SW 1271 (cell line): ENCODE data around the gene FKBP5.
A peak's percentile ranks its signal among the peaks of the same experiment; 100 is the strongest.

ENCODE experiments used
- DNase-seq, 2 experiments: peaks; one replicate each; lab custom pipeline; 2025; lab: John Stamatoyannopoulos, UW

The FKBP5 gene

GRCh38 chr6:35662999-35663398, 25.7 kb downstream of the FKBP5 start:
- no peak for DNase-seq

GRCh38 chr6:35654883-35655282, 33.8 kb downstream of the FKBP5 start:
- no peak for DNase-seq

GRCh38 chr6:35651244-35651643, 37.5 kb downstream of the FKBP5 start:
- no peak for DNase-seq

- no peak for DNase-seq
Observed at GRCh38 chr6:35650015-35650414, 38.7 kb downstream of the FKBP5 start.

- no peak for DNase-seq
Observed at GRCh38 chr6:35648203-35648602, 40.5 kb downstream of the FKBP5 start.

GRCh38 chr6:35647400-35647799, 41.3 kb downstream of the FKBP5 start:
- DNase-seq: no peak

- no peak for DNase-seq
Observed at GRCh38 chr6:35643162-35643535, 45.6 kb downstream of the FKBP5 start.

- DNase-seq: no peak
Observed at GRCh38 chr6:35642471-35643161, 46.1 kb downstream of the FKBP5 start.

- DNase-seq: no peak
Observed at GRCh38 chr6:35640017-35640664, 48.6 kb downstream of the FKBP5 start.

GRCh38 chr6:35638679-35639078, 50.0 kb downstream of the FKBP5 start:
- no peak for DNase-seq

- no peak for DNase-seq
Observed at GRCh38 chr6:35637911-35638310, 50.8 kb downstream of the FKBP5 start.

- DNase-seq: no peak
Observed at GRCh38 chr6:35635601-35636597, 52.8 kb downstream of the FKBP5 start.

GRCh38 chr6:35634316-35634715, 54.4 kb downstream of the FKBP5 start:
- no peak for DNase-seq

GRCh38 chr6:35633579-35634089, 55.1 kb downstream of the FKBP5 start:
- no peak for DNase-seq

- no peak for DNase-seq
Observed at GRCh38 chr6:35629876-35630378, 58.8 kb downstream of the FKBP5 start.

GRCh38 chr6:35626401-35626800, 62.3 kb downstream of the FKBP5 start:
- no peak for DNase-seq

- DNase-seq: peak in 1 of 2 experiments; percentile 30
Observed at GRCh38 chr6:35624341-35625070, 64.2 kb downstream of the FKBP5 start.

- DNase-seq: no peak
Observed at GRCh38 chr6:35622283-35622682, 66.4 kb downstream of the FKBP5 start.

- DNase-seq: no peak
Observed at GRCh38 chr6:35620706-35621105, 68.0 kb downstream of the FKBP5 start.

- DNase-seq: no peak
Observed at GRCh38 chr6:35613762-35614161, 75.0 kb downstream of the FKBP5 start.

- no peak for DNase-seq
Observed at GRCh38 chr6:35611240-35611639, 77.5 kb downstream of the FKBP5 start.

GRCh38 chr6:35610830-35611229, 77.9 kb downstream of the FKBP5 start:
- DNase-seq: no peak
